GM21717 (cell line): ENCODE data around the gene TAF15.

Experiments used
- ATAC-seq: cut with Tn5 transposase; IDR thresholded peaks from one replicate; pipeline ENCODE4 v1.9.1; 2021; ENCODE audit warnings: mild to moderate bottlenecking, moderate library complexity; ENCODE audit not compliant: unreplicated experiment

TAF15 gene

DNA sequence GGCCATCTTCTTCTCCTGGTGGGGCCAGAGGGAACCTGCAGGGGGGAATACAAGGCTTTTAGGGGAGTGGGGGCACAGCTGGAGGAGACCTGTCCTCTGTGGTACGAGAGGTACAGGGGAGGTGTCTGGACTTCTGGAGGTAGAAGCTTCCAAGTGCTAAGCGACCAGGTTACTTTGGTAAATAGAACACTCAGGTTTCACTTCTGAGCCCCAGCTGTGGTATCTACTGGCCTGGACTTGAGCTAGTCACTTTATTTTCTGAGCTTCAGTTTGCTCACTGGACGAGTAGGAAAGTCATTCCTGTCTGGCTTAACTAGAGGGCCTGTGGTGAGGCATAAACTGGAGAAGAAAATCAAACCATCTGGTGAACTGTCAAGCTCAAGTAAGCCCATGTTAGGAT, 59.5 kb downstream of the TAF15 start, which contains the start of gene HEATR9:
Gene HEATR9 (minus strand): TSS at position 155 of the 400 bp plus-strand sequence. CDS start 149 bp downstream, at position 6.
- no peak for ATAC-seq

- no peak for ATAC-seq
These were observed 61.9 kb downstream of the TAF15 start for GRCh38 chr17:35870906-35871819.

DNA sequence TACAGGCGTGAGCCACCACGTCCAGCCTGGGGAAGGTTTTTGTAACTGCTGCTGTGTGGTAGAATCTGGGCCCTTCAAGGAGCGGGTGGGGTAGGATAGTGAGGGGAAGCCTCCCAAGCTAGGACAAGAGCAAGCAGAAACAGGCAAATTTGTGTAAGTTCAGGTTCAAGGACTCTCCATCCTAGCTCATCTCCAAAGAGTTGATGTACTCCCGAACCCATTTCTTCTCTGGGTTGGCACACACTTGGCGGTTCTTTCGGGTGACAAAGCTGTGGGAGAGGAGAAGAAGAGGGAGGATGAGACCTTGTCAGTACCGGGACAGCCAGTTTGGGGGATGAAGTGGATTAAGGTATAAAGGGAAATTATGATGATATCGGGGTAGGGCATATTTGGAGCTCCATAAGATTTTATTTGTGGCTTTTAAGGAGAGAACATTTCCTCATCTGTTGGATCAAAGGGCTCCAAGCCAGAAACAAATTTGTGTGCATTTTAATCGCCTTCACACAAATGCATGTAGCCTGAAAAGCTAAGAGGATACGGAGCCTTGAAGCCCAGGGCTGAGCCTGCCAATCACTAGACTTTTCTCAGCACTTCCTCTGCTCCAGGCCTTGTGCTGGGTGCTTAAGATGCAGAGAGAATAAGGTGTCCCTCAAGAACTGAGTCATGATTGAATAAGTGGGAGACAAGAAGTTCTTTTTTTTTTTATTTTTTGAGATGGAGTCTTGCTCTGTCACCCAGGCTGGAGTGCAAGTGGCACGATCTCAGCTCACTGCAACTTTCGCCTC, 63.1 kb downstream of the TAF15 start:
- no peak for ATAC-seq

DNA sequence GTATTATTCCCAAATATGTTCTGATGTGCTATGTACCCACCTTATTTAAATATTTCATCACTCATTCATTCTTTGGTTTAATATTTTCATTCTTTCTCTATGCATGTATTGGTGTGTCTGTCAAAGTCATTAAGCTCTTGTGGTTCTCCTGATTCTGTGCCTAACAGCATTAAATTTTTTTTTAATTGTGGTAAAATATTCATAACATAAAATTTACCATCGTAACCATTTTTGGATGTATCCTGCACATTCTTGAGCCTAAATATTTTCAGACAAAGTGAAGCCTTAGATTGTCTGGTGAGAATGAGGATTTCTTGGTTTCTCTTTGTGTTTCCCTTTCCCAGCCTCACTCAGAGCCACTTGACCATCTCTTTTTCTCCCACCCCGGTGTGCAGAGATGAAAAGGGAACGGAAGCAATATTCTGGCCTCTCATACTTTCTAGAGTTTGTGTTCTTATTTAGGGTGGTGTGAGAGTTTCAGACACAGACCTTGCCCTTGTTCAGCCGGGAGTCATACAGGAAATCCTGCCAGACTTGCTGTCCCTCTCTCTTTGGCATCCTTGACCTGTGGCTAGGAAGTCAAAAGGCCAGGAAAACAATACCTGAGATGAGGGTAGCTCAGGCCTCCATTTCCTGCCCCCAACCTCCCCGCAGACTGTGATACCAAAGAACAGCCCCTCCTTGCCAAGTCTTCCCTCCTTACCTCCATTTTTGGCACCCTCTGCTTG, 66.0 kb downstream of the TAF15 start:
- ATAC-seq: no peak

DNA sequence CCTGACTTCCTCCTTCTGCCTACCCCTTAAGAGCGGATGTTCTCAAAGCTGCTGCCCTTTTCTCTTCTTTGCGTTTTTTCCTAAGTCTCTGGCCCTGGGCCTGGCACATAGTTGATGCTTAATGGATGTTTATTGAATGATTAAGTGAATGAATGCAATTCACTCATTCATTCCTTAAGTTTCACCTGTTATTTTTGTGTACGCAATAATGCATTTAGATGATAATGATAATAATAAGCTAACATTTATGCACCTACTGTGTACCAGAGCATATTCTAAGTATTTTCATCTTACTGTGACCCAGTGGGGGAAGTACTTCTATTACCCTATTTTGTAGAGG, 66.5 kb downstream of the TAF15 start:
- ATAC-seq: no peak

GRCh38 chr17:35876534-35876933, 67.2 kb downstream of the TAF15 start:
- no peak for ATAC-seq

DNA sequence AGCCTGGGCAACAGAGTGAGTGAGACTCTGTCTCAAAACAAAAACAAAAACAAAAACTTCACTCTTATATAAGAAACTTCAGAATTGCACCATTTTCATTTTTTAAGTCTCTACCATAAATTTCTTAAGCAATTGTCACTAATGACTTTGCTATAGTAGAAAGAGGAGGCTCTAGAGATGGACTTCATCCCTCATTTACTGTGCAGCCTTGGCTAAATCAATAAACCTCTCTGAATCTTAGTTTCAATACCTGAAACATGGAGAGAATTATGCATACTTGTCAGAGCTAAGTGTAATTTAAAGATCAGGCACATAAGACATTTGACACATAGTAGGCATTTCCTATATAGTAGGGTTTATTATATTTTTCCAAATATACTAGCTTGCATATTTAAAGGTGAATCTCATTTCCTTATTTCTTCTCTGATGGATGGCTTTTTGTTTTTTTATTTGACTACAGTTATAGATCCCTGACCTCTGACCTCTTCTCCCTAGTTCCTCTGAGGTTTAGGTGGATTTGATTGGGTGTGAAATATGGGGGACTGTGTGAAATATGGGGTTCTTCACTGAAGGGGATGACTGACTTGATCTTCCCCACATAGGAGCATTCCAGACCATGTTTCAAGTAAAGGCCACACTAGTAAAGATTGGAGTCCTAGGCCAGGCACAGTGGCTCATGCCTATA, 68.2 kb downstream of the TAF15 start:
- ATAC-seq: no peak

- ATAC-seq: no peak
These were observed 69.1 kb downstream of the TAF15 start for GRCh38 chr17:35878361-35878760.

DNA sequence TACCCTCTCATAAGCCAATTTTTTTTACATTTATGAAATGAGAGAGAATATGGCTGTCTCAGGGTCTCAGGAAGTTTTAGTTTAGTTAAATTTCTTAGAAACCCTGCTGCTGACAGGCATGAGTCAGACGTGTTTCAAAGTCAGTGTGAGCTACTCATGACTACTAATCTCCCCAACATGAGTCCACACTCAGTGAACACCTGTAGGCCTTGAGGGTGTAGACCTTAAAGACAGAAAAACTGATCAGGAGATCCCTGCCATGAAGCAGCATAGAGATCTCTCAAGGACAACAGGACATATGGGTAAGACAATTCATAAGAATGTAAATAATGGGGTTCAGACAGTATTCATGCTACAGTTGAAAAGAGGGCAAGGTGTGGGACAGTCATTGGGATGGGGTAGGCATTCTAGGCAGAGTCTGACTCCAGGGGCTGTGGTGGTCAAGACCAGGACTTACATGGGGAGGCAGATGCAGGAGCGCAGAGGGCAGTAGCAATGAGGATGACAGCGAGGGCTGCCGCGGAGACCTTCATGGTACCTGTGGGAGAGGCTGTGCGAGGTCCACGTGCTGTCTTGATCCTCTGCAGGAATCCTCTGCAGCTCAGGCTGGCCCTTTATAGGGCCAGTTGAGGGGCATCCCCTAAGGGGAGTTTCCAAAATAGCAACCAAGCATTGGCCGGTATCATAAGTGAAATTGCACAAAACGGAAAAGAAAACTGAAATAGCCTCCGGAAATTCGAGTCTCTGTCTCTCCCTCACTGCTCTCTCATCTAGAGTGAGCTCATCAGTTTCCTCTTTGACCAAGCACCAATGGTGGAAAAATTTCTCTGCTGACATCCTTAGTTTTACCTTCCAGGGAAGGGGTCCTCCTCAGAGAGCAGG, 70.7 kb downstream of the TAF15 start, which contains the start of gene CCL5:
Gene CCL5 (minus strand): TSS at position 588 of the 882 bp plus-strand sequence.
- peak; percentile 80 for ATAC-seq

- ATAC-seq: no peak
These were observed 80.0 kb downstream of the TAF15 start for GRCh38 chr17:35889241-35889640.

- ATAC-seq: no peak
These were observed 80.8 kb downstream of the TAF15 start for GRCh38 chr17:35889818-35890773.

- no peak for ATAC-seq
These were observed 81.5 kb downstream of the TAF15 start for GRCh38 chr17:35890774-35891155.

- ATAC-seq: no peak
These were observed 82.0 kb downstream of the TAF15 start for GRCh38 chr17:35891269-35891668.

- no peak for ATAC-seq
These were observed 83.1 kb downstream of the TAF15 start for GRCh38 chr17:35892091-35893035.

GRCh38 chr17:35893751-35894150, 84.5 kb downstream of the TAF15 start:
- no peak for ATAC-seq

DNA sequence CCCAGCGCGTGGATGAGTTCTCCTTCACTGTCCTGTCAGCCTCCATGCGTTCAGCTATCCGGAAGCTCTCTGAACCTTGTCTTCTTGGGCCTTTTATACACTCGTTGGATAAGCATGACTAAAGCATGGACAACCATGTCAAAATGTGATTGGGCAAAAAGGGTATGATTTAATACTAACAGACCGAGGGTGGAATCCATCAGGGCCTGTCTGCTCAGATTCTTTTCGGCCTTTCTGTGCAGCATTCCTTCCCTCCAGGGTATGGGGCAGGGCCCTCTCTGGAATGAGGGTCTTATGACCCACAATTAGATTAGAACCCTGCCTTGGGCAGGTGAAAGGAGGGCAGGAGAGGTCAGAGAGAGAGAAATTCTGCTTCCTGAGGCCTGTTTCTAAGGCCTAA, 84.9 kb downstream of the TAF15 start:
- no peak for ATAC-seq
